Muscle of back (tissue), 11 donors: ENCODE data around the gene TTLL9. TPM values are rescaled to one million over a fixed set of nuclear protein-coding genes. Genes with fewer than 3 reads are reported as not detected.

Source experiments
- DNase-seq, 3 donors: peaks; one replicate each; pipeline versions ENCODE4 v3.0.0 to v3.0.0-alpha.2; 2013
- polyA plus RNA-seq, 10 donors: library from polyadenylated mRNA; unstranded; fragments of 120-200 nt; gene quantifications; one replicate each; pipeline ENCODE4 v1.2.1, GENCODE V29; 2013; ENCODE audit not compliant: insufficient read length in 10 of 10

Gene TTLL9
- polyA plus RNA-seq, 10 donors = 0.09 to 0.27 (median 0.15) TPM; not detected in 1

DNA sequence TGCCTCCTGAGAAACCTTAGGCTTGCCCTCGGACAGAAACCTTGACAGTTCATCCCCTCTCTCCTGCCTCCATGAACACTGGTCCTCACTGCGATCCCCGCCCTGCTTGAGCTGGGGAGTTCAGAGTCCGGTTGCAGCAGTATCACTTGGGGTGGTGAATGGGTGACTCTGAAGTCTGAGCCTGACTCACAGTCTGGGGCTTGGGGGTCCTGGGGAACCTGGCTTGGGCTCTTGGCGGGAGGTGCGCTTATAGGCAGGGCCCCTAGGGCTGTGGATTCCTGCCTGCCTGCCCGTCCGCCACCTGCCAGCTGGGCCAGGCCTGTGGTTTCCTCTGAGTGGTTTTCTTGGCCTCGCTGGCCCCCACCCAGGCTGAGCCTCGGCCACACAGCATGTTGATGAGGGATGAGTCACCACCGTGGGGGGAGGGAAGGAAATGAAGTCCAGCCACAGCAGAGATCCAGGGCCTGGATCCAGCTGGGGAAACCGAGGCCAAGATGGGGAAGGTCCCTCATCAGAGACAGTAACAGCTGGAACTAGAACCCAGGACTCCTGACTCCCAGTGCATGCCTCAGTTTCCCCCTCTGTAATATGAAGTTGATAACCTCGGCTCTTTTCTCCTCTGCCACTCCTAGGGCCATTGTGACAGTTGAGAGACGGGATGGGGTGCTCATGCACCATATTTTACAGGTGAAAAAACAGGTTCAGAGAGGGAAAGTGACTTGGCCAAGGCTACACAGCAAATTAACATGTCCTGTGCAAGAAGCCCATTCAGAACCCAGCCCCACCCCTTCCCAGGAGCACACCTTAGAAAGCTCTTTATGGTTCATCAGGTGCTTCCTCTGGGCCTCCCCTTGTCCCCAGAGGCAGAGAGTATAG is 34.2 kb upstream of the TTLL9 start:
- peak; percentile 71 to 87 (median 73) for DNase-seq

DNA sequence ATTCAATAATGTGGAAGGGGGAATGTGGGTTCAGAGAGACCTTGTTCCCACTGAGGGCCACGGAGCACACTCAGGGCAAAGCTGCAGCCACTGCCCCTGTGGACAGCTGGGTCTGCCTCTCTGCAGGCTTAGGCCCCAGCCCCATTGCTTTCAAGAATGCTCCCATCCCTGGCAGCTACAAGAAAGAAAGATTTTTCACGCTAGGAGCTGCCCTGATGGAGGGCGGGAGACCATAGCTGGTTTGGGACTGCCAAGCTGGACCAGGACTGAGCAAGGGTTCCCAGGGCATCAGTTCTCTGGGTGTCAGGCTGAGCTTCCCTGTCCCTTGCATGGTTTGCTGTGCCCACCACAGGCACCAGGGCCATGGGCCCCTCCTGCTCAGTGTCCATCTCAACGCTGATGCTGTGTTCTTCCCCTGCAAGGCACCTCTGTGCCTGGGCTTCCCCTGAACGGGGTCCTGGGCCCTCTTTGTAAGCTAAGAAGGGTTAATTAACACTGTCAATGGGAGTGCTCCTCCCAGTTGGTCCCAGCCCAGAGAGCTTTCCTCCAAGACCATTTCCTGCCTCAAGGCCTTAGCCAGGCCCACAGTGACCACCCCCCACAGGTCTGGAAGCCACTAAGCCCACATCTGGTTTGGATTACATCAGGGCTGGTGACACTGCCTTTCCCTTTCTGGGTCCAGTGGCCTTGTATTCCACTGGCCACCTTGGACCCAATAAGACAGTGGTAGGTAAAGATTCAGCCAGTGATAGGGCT is 33.4 kb upstream of the TTLL9 start:
- no peak for DNase-seq

DNA sequence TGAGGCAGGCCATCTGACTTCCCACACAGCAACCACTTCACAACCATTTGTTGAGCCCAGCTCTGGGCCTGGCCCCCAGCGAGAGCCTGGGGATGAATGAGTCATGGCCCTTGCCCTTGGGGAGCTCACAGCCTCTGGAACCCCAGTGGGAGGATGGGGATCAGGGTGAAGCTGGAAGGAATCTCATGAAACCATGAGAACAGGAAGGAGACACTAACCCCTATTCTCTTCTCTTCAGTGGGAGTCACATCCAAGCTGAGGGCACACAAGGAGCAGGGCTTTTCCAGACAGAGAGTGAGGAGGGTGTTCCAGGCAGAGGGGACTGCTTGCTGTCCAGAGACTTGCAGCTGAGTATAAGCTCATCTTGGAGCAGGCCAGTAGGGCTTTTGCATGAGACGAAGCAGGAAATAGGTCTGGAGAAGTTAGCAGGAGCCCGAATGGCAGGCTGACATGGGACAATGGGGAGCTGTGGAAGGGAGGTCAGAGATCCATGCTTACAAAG is 32.5 kb upstream of the TTLL9 start:
- no peak for DNase-seq

DNA sequence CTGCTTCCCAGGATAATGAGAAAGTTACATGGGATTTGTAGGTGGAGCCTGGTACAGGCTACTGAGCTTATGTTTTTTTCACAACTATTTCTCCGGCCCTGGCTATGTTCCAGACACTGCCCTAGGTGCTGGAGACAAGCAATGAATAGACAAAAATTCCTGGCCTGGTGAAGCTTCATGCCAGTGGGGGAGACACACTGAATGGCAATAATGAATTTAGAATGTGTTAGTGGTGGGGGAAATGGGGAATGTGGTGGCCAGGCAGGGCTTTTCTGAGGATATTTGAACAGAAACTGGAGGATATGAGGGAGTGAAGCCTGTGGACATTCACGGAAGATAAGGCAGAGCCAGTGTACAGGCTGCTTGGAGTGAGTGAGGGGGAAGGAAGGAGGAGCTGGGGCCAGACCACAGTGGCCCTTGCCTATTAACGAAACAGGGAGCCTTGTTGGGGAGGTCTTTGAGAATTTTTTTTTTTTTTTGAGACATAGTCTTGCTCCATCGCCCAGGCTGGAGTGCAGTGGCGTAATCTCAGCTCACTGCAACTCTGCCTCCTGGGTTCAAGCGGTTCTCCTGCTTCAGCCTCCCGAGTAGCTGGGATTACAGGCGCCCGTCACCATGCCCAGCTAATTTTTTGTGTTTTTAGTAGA is 31.7 kb upstream of the TTLL9 start:
- no peak for DNase-seq

DNA sequence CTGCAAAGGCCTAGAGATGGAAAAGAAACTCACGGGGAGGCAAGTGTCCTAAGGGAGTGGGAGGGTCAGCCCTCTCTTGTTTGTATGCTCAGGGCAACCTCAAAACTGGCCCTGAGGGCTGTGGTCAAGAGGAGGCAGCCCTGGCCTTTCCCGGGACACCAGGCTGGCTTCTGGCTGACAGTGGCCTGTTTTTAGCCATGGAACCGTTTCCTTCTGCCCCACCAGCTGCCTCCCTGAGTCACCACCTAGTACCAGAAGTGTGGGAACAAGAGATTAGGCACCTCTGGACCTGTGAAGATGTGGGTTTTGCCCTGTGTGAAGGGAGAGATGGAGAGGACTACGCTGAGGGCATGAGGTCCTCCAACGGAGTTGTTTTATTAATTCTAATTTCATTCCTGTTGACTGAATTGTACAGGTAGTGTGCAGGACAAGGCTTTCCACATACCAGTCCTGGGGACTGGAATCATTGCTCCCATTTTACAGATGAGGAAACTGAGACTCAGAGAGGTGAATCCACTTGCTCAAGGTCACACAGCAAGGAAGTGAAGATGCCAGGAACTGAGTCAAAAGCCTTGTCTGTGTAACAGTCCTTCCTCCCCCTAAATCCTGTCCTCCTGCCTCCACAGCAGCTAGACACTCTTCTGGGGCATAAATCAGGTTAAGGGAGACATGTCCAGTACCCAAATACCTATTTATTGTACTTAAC is 30.5 kb upstream of the TTLL9 start:
- no peak for DNase-seq

DNA sequence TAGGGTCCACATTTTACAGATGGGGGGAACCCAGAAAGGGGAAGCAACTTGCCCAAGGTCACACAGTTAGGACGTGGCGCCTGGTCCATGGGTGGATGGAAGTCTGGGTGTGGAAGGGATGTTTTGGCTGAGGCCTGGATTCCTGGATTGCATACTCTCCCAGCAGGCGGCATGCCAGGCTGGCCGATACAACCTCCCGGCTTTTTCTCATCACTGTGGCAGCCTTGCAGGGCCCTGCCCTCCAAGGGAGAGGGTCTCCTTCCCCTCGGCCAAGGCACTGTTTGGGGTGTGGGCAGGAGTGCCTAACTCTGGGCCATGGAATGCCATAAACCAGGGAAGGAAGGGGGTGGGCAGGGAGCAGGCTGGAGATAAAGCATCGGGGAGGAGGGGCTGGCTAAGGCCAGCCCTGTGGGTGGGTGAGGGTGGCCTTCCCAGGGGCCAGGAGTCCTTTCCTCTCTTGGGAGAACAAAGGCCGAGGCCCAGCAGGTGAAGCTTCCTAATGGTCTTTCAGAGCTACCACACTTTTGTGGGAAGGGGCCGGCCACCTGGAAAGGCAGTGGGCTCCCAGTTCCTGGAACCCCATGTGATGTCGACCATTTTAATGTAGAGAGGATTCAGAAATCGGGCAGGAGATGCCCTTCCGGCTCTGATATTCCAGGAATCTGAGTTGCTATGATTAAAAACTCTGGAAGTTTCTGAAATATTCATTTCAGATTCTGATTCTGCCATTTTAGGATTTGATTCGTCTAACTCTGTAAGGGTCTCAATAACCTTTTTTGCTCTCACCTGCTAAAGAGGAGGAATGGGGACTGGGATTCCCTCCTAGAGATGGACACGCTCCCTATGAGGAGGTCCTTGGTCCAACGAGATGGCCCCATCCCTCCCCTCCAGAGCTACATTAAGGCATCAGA is 29.3 kb upstream of the TTLL9 start:
- no peak for DNase-seq

DNA sequence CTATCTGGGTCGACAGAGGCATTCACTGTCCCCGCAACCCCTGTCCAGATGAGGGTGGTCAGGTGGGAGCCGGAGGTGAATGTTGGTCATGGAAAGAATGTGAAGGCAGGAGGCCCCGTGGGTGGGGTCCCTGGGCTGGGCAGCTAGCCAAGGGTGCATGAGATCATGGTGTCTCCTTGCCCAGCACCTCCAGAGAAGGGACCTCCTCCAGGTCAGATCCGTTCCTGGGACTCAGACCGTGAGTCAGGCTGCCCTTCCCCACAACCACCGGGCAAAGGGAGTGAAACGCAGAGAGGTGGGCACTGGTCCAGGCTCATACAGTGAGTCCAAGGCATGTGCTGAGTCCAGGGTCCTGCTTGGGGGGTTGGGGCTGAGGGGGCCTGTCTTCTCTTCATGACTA is 28.5 kb upstream of the TTLL9 start:
- DNase-seq = no peak

DNA sequence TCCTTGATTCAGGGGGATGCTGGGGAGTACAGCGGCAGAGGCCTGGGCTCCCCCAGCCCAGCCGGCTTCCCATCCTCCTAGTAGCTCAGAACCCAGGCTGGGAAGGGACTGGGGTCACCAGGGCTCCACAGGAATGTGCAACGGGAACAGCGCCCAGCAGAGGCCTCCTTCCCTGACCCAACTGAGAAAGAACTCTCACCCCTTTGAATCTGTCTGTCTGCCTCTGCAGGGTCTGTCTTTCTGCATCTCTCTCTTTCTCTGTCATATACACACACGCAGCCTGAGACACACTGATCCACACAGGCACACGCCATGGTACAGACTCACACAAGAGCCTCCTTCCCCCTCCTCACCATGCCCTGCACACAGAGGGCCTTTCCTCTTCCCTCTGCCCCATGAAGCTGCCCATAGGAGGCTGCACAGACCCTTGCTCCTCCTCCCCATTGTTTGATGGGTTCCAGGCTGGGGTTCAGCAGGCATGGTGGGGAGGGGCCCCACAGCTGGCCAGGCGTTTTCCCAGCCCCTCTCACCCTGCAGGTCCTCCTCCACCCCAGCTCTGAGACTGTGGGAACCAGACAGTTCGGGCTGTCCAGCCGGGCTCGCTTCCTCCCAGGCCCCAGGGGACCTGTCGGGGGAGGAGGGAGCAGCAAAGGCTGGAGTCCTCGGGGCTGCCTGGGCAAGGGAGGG is 27.8 kb upstream of the TTLL9 start:
- peak in 1 of 3 donors; percentile 75 for DNase-seq

DNA sequence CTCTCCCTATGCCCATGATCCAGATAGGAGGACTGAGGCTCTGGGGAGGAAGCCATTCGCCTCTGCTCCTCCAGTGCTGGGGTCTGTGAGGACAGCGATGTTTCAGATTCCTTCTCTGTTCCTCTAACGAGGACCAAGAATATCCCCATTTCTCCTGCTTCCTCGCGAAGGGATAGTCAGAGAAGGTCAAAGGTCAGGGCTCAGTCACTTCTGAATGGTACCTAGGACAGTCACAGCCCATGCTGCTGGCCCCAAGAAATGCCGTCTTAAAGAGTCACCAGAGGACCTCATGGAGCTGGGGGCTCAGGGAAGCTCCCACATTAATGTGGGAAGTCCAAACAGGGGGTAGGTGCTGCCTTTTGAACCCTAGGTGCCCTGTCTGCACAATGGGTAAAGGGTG is 27.1 kb upstream of the TTLL9 start:
- no peak for DNase-seq

DNA sequence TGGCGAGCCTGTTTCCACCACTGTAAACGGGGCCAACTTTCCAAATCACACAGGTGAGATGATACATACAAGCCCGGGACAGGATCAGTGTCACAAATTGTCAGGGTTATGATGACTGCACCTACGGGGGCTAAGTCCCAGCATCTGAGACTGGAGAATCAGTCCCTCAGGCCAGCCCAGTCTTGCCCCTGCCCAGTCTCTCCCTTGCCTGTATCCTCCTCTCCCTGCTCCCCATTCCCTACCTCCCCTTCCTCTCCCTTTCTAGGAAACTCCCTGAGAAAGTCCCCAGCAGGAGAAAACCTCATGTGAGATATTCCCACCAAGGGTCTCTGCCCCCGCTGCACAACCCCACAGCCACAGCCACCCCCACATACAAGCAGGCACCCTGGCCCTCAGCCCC is 26.6 kb upstream of the TTLL9 start:
- no peak for DNase-seq

DNA sequence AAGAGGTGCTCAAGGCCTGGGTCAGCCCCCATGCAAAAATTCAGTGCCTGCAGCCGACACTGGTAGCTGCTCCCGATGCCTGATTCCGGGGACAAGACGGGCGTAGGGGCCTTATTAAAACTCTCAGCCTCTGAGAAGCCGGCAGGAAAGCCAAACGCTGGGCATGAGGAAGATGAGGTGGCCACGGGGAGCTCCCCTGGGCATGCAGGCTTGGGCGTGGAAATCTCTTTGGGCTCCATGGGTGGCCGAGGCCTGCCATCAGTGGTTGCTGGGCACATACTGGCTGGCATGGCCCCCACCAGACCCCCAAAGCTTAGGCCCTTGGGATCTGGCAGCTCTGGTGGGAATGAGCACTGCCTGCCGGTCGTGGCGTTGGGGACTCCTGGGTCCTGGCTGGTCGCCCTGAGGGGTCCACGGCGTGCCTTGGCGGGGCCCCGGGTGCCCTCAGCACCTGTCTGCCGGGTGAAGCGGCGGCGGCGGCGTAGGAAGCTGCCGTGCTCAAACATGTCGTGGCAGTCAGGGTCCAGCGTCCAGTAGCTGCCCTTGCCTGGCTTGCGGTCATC is 25.6 kb upstream of the TTLL9 start:
- no peak for DNase-seq

DNA sequence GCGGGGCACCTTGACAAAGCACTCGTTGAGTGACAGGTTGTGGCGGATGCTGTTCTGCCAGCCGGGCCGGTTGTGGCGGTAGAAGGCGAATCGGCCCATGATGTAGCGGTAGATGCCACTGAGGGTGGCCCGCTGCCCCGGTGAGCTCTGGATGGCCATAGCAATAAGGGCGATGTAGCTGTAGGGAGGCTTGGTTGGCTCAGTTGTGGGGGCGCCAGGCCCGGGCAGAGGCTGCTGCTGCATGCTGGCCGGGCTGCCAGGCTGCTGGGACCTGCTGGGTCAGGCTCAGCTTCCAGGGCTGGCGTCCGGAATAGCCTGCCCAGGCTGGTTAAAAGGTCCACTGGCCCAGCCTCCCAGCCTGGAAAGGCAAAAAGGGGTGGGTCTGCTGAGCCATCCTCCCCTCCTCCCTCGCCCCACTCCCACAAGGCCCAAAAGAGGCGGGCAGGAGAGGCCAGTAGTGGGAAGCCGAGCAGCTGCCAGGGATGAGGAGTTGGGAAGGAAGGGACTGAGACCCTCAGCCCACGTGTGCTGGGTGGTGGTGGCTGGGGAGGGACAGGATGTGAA is 25.1 kb upstream of the TTLL9 start, which contains the start of gene FOXS1:
Gene FOXS1, minus strand, starts transcription at position 305 of the 564 bp plus-strand sequence. Its CDS starts 62 bp downstream, at position 243.
- DNase-seq = peak in 2 of 3 donors; percentile 22 to 82

DNA sequence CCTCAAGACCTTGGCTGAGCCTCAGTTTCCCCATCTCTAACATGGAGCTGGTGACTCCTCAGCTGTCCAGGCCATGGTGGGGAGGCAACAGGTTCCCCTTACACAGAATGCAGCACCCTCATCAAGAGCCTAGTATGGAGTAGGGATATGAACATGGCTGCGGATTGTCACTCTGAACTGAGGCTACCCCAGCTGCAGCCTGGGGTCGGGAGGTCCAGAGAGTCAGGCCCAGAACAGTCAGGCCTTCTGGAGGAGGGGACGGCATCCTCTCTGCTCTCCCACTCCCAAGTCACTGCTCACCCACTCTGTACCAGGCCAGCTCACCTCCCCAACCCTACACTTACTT is 23.7 kb upstream of the TTLL9 start:
- DNase-seq = no peak

DNA sequence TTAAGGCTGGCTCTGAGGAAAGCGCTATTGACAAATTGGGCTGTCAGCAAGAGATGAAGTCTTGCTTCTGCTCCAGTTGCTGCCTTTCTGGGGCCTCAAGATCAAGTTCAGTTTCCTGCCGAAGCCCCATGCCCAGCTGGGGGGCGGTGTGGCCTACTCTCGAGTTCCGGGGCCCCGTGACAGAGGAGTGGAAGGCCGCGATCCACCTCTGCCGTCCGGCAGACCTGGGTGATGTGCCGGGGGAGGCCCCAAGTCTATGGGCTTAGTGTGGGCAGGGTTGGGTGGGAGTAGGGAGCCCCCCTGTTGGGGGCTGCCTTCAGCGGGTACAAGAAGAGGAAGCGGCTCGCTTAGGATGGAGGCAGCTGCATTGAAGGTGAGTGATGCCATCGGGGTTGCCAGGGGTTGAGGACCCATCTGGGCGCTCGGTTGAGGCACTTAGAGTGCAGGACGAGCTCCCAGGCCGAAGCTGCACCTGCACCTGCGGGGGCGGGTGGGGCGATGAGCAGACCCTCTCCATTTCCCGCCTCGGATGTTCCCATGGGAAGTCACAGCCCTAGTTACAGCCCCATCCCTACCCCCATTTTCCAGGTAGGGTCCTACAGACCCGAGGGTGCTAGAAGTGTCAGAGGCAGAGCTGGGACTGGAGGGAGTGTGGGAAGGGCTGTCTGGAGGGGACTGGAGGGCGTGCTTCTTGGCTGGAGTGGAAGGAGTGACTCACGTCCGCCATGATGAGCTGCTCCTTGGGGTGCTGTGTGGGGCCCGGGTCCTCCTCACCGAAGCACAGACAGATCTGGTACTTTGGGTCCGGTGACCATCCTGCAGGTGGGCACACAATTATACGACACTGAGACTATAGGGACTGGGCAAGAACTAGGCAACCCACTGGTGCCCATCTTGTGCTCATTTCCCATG is 22.1 kb upstream of the TTLL9 start:
- DNase-seq = no peak

DNA sequence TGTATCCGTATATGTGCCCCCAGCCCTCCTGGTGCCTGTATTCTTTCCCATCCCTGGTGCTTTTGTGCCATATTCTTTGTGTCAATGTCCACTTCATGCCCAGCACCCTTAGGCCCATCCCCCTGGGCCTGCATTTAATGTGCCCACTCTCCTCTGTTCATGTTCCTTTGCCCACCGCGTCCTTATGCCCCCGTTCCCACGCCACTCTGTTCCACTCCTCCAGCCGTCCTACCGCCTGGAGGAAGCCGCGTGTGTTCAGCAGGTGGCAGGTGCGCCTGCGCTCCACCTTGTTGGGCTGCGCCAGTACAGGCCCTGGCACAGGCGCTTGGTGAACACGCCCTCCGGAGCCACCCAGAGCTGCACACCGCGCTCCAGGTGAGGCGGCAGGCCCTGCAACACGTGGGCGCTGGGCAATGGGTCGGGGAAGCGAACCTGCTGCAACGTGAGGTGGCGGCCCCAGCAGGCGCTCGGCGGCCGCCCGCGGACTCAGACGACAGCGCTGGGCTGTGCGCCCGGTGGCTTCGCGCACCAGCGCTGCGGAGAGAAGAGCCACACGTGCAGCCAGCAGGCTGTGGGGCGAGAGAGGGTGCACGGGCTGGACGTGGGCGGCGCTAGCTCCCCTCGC is 21.0 kb upstream of the TTLL9 start:
- no peak for DNase-seq

DNA sequence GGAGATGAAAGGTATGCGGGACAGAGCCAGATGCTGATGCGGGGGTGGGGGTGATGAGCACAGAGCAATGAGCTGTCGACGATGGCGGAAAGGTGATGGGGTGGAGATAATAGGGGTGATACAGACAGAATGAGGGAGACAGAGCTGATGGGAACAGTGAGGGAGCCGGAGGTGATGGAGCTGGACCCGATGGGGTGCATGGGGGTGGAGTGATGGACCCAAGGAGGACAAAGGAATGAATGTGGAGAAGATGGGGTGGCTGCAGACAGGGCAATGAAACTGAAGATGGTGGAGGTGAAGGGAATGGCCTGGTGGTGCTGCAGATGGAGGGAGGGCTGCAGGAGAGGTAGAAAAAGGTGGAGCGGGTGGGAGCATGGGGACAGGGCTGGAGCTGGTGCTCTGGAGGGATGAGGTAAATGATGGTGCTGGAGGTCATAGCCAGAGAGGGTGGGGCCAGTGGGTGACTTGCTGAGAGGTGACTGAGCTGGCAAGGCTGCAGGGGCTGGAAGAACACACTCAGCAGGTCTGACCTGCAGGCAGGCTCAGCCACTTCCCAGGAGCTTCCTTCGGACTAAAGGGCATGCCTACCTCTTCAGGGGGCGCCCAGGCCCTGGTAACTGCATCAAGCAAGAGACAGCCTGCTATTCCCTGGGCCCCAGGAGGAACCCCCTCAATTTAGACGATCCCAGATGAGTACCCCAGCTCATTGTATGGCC is 19.0 kb upstream of the TTLL9 start:
- no peak for DNase-seq

DNA sequence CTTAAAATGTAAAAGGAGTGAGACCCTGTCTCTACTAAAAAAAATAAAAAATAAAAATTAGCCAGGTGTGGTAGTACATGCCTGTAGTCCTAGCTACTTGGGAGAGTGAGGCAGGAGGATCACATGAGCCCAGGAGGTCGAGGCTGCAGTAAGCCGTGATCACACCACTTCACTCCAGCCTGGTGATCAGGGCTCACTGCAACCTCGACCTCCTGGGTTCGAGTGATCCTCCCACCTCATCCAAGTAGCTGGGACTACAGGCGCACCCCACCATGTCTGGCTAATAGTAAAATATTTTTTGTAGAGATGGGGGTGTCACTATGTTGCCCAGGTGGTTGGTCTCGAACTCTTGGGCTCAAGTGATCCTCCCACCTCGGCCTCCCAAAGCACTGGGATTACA is 17.0 kb upstream of the TTLL9 start:
- no peak for DNase-seq
